HTERT RPE-1 (cell line): Measurements from ENCODE around the gene UBE2J2.

Source experiments
- in situ Hi-C: fragments of 300-500 bp; cut with MboI; formaldehyde crosslinking; loops from 4 replicates; pipeline ENCODE4 v1.14.3; 2020; ENCODE audit warnings: low sequenced_read_pairs

UBE2J2 gene

DNA sequence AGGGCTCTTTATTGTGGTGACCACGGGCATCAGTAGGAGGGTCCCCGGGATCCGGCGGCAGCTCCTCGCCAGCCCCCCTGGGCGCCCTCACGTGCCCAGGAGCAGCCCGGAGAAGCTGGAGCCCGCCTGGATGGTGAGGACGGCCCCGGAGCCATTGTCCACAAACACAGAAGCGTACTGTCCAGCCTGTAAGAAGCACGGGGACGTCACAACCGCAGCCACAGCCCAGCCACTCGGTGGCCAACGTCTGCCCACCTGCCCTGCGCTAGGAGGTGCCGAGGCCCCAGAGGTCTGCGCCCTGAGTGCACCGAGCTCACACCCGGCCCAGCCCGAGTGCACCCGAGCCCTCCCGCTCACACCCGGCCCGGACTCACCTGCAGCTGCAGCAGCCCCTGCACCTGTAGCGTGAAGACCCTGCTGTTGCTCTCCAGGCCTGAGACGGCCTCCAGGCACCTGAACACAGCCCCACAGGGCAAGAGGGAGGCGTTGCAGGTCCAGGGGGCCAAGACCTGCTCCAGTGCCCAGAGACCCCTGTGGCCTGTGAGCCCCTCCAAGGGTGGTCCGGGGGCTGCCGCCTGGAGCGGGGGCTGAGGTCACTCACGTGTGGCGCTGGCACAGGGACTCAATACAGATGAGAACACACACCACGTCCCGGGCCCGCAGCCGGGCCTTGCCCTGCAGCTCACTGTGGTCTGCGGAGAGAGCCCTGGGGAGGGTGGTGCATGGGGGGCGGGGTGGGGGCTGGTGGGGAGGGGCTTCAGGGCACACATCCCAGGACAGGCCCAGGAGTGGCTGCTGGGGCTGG is 31.0 kb downstream of the UBE2J2 start:
- in situ Hi-C loops = no loop called here

DNA sequence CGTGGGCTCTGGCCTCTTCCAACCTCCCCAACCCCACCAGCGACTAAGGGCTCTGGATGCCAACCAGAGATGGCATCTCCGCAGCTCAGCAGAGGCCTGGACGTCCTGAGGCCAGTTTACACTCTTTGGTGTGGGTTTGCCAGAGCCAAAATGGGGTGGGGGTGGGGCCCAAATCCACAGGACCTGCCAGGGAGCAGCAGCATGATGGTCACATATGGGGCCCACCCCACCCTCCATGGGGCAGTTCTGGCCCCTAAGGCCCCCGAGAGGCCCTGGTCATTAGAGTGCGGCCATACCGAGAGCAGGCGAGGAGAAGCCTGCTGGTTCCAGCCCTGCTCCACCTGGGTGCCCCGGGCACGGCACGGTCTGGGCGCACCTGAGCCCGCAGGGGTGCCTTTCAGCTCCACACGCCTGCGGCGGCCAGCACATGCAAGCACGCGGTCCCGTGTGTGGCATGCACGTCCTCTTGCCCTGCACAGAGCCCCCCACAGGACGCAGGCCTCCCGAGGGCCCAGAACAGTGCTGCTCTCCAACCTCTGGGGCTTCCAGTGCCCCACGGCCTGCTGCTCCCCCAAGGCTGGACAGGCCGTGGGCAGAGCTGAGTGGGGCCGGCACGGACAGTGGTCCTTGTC is 31.9 kb downstream of the UBE2J2 start:
- in situ Hi-C loops = no loop called here

DNA sequence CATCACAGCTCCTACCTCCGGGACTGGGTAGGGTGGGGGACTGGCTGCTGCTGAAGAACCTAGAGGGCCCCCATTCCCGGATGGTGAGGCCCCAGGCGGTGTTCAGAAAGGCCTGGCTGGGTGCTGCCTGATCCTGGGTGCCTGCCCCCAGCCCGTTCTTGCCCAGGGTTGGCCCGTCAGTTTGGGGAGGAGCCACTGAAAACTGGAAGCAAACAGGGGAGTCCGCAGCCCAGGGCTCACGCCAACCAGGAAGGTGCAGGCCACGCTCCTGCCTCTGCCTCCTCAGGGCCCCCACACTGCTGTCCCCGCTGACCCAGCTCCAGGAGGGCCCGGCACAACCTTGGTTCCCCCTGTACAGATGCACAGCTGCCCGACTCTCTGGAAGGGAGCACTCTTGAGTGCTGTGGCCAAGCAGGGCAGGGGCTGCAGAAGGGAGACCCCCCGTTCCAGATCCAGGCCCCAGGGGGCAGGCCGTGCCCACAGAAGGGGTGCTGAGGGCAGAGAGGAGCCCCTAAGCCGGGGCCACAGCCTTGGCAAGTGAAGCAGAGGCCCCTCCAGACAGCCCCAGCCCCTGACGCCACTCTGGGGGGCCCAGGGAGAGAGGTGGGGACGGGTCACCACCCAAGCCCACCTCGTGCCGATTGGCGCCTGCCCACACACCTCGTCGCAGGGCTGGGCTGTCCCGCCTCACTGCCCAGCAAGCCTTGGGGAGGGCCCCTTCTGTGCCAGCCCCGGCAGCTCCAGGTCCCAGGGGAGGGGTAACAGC is 32.6 kb downstream of the UBE2J2 start:
- in situ Hi-C loops = no loop called here

DNA sequence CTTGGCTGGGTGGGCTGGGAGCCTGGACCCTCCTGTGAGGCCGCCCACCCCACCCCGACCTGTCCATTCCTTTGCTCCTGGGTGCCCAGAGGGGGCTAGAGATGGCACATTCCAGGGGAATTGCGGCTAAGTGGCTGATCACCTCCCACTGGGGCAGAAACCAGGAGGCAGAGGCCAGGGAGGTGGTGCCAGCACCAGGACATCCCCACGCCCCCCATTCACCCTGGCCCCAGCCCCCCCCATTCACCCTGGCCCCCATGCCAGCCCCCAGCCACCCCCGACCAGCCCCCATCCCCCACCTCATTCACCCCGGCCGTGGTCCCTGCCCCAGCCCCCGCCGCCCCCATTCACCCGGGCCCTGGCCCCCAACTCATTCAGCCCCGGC is 33.3 kb downstream of the UBE2J2 start:
- in situ Hi-C loops = no loop called here

DNA sequence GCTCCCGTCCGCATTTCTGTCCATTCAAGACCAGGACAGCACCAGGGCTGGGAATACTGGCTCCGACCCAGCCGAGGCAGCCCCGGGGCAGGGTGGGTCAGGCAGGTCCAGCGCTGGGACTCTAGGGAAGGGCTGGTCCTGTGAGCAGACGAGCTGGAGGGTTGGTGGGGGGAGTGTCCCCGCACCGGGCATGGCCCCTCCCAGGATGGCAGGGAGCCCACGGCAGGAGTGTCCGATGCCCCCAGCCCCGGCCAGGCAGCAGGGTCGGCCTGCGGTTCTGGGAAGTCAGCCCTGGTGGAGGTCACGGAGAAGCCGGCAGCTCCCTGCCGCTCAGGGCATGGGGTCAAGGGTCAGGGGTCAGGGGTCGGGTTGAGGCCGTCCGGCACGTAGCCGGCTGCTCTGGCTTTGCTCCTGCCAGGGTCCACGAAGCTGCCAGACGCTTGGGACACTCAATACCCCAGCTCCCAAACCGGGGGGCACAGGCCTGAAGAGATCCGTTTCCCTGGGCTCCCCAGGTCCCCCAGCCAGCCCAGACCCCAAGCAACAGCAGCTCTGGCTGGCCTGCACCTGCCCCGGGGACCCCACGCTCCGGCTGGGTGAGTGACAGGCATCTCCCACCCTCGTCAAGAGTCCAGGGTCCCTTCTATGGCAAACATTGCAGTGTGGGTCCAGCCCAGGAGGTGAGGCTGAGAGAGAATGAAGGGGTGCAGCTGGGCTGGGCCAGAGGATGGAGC is 33.9 kb downstream of the UBE2J2 start:
- in situ Hi-C loops = no loop called here

DNA sequence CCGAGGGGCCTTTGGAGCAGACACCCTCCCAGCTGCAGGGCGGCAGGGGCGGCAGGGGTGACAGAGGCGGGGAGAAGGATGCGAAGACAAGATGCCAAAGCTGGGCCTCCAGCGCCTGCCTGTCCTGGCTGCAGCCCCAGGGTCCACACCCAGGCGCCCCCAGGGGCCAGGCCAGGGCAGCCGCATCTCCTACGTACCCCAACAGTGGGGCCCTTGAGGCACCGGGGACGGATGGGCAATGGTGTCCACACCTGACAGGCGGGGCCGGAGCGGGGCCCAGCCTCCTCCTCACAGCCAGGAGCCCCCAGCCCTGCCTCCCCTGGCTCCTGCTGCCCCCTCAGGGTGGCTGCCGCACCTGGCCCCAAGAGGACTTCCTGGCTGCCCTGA is 34.4 kb downstream of the UBE2J2 start:
- in situ Hi-C loops = no loop called here

DNA sequence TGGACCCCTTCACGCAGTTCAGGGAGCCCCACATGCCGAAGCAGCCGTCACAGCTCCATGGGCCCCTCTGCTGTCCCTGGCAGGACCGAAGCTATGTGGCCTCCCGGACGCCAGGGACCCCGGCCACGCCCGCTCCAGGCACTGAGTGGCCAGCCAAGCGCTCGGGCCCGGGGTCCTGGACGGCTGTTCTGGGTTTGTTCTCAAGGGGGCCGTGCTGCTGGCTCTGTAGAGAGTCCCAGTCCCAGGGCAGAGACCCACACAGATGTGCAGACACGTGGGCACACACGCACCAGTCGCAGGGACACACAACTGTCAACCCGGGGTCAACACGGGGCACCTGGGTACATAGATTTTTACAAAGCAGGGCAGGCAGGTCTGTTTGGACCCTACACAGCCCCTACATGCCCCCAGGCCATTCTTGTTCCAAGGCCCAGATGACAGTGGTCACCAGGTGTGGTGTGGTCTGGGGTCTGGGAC is 34.9 kb downstream of the UBE2J2 start:
- in situ Hi-C loops = no loop called here

DNA sequence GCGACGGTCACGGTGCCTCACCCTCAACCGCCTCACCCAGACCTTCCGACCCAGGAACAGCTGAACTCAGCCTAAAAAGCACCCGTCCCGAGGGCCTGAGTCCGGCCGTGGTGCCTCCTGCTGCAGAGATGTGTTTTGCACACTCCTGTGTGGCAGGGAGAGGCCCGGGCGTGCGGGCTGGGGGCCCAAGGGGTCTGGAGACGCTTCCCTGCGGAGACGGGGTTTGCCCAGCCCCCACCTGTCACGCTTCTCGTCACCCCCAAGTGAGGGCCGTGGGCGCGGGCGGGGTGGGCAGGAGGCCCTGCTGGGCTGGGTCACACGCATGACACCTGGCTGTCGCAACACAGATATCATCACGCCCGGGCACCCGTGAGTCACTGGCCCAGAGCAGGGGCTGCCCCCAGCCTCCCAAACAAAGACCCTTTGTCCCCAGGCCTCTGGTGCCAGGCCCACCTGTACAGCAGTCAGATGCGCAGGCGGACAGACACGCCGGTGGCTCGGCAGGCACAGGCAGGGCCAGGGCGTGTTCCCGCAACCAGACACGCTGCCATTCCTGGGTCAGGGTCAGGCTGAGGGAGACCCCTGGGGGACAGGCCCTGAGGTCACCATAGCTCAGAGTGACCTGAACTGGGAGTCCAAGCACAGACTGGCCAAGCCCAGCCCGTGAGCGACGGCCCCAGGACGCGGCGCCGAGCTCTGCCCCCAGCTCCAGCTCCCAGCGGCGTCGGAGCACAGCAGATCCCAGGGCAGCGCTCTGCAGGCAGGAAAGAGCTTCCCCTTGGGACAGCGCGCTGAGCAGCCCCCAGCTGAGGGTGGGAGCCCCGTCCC is 35.6 kb downstream of the UBE2J2 start:
- in situ Hi-C loops = no loop called here

DNA sequence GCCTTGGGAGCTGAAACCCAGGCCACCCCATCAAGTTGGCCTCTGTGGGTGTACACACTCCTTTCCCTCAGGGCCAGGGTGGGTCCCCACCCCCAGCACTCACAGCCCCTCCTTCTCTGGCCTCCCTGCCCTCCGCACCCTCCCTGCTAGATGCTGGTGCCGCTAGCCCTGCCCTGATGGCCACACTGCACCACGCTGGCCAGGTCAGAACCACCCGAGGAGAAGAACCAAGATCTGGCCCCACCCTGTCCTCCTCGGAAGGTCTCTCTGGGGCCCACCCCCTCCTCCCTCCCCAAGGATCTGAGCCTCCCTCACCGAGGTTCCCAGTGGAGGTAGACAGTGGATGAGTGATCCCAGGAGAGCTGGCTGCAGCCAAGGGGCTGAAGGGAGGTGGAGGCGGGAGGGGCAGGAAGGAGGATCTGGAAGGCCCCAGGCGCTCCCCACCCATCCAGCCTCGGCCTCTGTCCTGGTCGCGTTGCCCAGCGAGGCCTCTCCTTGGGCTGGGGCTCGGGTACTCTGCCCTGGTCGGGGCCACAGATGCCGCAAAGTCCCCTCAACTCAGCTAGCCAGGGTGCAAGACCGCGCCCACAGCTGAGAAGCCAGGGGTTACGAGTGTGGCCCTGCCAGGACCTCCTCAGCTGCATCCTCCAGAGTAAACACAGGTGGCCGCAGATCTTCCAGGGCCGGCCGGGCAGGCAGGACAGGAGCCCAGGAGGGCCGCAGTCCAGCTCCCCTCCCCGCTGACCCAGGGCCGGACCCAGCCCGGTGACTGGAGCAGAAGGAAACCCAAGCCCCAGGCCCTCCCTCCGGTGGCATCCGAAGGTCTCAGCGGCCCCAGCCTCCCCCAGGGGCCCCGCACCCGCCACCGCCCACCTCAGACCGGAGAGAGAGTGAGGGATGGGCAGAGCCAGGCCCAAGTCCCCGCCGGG is 36.4 kb downstream of the UBE2J2 start:
- in situ Hi-C loops = no loop called here

DNA sequence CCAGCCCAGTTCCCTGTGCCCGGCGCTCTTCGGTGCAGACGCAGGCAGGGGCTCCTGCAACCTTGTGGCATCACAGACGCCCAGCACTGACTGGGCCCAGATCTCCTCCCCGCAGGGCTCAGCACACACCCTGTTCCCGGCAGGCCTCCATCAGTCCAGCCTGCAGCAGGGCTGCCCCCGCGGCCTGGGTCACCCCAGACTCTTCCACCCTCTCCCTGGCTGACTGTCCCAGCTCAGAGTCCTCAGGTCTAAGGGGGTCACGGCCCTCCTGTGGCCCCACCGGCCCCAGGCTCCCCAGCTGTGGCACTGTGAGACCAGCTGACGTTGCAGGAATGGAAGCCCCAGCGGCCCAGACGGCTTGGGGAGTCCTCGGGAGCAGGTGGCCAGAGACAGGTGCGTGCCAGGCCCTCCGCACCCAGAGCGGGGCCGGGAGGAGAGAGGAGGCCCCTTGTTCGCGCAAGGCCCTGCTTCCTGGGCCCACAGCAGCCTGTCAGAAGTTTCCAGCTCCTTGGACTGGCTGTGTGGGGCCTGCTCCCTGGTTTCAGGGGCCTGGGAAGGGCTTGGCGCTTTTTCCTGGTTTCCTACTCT is 37.4 kb downstream of the UBE2J2 start:
- in situ Hi-C loops = no loop called here

DNA sequence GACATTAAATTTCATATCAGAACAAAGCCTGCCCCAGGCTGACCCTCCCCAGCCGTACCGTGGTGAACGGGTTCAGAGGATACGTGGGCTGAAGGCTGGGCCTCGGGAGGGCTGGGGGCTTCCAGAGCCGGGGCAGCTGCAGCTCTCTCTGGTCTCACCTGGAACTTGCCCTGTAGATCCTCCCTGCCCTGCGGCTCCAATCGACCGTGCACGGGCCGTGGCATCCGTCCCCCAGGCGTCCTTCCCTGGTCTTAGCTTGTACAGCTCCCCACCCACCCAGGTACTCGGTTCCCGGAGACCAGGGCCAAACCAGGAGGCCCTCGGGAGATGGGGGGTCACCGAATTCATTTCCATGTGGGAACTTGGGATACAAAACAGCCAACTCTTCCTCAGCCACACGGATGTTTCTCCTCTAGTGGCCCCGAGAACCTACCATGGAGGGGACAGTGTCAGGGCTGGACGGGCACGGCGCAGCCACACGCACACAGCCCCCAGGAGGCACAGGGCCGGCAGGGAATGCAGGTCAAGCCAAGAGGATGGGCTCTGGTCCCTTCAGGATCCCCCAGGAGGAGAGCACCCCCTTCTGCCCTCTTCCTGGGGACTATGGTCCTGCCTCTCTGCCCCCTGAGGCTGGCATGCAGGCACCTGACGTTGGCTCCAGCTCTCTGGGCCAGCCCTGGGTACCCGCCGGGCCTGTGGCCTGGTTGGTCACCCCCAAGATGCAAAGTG is 38.5 kb downstream of the UBE2J2 start:
- in situ Hi-C loops = no loop called here

DNA sequence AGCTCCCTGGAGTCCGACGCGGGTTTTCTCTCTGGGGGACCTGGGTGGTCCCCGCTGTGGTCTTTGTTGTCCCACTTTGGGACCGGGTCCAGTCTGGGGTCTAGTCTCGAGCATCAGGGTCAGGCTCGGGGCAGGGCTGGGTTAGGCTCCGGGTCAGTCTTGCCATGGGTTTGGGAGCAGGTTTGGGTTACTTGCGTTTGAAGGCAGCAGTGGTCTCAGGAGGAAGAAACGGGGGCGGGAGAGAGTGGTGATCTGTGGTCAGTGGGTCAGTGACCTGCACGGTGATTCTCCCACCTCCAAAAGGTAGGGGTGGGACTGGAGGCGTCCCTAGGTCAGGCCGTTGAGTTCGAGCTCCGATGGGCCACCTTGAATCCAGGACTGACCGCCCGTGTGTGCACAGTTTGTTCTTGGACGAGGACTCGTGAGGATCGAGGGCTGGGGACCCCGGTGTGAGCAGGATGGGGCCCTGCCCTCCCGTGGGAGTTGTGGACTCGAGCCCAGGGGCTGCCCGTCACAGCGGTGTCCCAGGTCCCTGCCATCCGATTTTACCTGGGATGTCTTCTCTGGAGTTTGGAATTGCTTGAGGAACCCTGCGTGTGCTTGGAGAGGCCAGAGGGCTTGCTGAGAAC is 39.4 kb downstream of the UBE2J2 start:
- in situ Hi-C loops = no loop called here

DNA sequence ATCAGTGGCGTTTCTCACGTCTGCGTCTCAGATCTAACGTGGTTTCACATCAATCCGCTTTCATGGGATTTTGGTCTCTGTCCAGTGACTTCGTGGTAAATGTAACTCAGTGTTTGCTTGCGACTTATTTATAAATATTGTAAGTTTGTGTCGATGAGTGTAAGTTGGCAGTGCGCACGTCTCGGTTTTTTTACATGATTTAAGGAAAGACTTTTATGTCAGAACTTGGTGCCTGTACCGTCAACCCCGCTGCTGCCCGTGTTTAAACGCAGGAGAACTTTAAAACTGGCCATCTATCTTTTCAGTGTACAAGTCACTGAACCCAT is 40.1 kb downstream of the UBE2J2 start:
- in situ Hi-C loops = no loop called here

DNA sequence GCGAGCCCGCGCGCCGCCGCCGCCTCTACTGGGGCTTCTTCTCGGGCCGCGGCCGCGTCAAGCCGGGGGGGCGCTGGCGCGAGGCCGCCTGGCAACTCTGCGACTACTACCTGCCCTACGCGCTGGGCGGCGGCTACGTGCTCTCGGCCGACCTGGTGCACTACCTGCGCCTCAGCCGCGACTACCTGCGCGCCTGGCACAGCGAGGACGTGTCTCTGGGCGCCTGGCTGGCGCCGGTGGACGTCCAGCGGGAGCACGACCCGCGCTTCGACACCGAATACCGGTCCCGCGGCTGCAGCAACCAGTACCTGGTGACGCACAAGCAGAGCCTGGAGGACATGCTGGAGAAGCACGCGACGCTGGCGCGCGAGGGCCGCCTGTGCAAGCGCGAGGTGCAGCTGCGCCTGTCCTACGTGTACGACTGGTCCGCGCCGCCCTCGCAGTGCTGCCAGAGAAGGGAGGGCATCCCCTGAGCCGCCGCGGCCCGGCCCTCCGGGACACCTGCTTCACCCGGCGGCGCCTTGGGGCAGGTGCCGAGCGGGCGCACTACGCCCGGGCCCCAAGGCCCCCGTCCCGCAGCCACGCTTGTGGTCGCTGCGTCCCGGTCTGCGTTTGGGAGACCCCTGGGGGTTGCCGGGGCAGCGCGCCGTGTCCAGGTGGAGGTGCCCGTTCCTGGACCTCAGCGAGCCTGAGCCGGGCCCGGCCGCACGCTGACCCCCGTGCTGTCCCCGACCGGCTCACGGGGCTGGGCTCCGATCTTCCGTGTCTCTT is 40.7 kb downstream of the UBE2J2 start:
- in situ Hi-C loops = no loop called here

DNA sequence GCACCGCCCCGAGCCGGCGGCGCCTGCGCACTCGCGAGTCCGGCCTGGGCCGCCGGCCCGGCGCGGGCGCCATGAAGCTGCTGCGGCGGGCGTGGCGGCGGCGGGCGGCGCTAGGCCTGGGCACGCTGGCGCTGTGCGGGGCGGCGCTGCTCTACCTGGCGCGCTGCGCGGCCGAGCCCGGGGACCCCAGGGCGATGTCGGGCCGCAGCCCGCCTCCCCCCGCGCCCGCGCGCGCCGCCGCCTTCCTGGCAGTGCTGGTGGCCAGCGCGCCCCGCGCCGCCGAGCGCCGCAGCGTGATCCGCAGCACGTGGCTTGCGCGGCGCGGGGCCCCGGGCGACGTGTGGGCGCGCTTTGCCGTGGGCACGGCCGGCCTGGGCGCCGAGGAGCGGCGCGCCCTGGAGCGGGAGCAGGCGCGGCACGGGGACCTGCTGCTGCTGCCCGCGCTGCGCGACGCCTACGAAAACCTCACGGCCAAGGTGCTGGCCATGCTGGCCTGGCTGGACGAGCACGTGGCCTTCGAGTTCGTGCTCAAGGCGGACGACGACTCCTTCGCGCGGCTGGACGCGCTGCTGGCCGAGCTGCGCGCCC is 41.4 kb downstream of the UBE2J2 start, which contains the start of gene B3GALT6:
Gene B3GALT6 (plus strand): TSS at position 30 of the 588 bp plus-strand sequence. CDS start 42 bp downstream, at position 72.
- in situ Hi-C loops = no loop called here

DNA sequence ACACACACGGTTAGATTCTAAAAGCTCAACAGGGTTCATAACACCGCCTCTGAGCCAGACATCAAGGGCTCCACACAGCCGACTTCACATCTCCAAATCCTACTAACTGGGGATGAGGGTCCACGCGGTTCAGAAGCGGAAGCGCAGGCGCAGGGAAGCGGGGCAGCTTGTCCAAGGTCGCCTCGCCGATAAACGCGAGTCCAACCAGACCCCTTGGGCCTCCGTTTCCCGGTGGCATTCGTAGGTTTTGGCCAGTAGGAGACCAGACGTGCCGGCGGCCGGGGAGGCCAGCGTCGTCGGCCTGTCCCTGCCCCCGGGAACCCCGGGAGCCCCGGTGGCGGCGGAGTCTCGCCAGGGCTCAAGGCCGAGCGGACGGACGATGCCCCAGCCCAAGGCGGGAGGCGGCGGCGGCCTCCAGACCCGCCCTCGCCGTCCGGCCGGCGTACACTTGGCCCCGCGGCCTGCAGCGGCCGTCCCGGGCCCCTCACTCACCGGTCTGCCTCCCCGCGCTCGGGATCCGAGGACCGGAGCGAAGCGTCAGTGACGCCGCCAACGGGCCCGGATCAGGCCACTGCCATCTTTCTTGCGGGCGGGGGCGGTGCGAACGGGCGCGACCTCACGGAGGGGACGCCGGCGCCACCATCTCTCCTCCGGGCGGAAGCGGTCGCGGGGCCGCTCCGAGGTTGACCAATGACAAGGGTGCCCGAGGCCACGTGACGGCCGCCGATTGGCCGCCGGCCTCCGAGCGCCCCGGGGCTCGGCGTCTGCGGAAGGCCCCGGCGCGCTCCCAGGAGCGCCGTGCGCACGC is 42.0 kb downstream of the UBE2J2 start, which contains the start of gene SDF4:
Gene SDF4 (minus strand): TSS at position 602 of the 808 bp plus-strand sequence. CDS start 3,229 bp downstream, outside the sequence.
- in situ Hi-C loops = no loop called here
